Natural killer cell treated with Interleukin-12 subunit alpha and Interleukin-12 subunit beta and Interleukin-15 and Interleukin-18, amount 100 ng/mL, for 72 hours (primary cell): ENCODE results near the gene NPEPL1. TPM values are rescaled to one million over a fixed set of nuclear protein-coding genes. Genes with fewer than 3 reads are reported as not detected.
A peak's percentile ranks its signal among the peaks of the same experiment; 100 is the strongest.

Experiments used
- ATAC-seq, 2 donors: fragments of 150-1000 bp; cut with Tn5 transposase in 1 of 2; sonication (Bioruptor Pico), chemical (Tn5 transposase) in 1 of 2; 2 replicates each; pipeline ENCODE4 v1.10.0; 2021
- DNase-seq: peaks from one replicate; pipeline ENCODE4 v3.0.0; 2022; ENCODE audit warnings: low spot score
- H3K27ac Mint-ChIP-seq, 2 donors: 1 replicate in 1 of 2; 2 replicates in 1 of 2; pipeline ENCODE4 v1.8.0; 2022; ENCODE audit warnings: mixed read lengths in 2 of 2, mild to moderate bottlenecking in 1 of 2, moderate library complexity in 1 of 2
- H3K27me3 Mint-ChIP-seq, 2 donors: 1 replicate in 1 of 2; 2 replicates in 1 of 2; pipeline ENCODE4 v1.8.0; 2022; ENCODE audit warnings: mixed read lengths in 2 of 2
- H3K36me3 Mint-ChIP-seq: one replicate; pipeline ENCODE4 v1.8.0; 2022; ENCODE audit warnings: mixed read lengths
- H3K4me1 Mint-ChIP-seq, 2 donors: 1 replicate in 1 of 2; 2 replicates in 1 of 2; pipeline ENCODE4 v1.8.0; 2022; ENCODE audit warnings: low read depth in 2 of 2, mixed read lengths in 2 of 2, mild to moderate bottlenecking in 1 of 2
- H3K4me3 Mint-ChIP-seq: one replicate; pipeline ENCODE4 v1.8.0; 2022; ENCODE audit warnings: mixed read lengths
- H3K9me3 Mint-ChIP-seq: 2 replicates; pipeline ENCODE4 v1.8.0; 2022; ENCODE audit warnings: mixed read lengths
- total RNA-seq, 2 donors: library from RNA; stranded (reverse); gene quantifications; one replicate each; pipeline ENCODE4 v1.2.3, GENCODE V29; 2022

NPEPL1 gene
- total RNA-seq, 2 donors from 2014 or later = 23.6 to 30.4 TPM

GRCh38 chr20:58696411-58696961 is 3.9 kb downstream of the NPEPL1 start:
- ATAC-seq = no peak
- Mint-ChIP-seq H3K27ac (no peak overlapping the region), H3K4me3 (no peak overlapping the region), H3K9me3 (no peaks in the 10 kb centered on the region), H3K27me3 (no peaks in the 10 kb centered on the region), H3K4me1 (peaks cover 8 to 21% of the 10 kb centered on the region in 2 donors), H3K36me3 (no peaks in the 10 kb centered on the region)
- DNase-seq = no peak

DNA sequence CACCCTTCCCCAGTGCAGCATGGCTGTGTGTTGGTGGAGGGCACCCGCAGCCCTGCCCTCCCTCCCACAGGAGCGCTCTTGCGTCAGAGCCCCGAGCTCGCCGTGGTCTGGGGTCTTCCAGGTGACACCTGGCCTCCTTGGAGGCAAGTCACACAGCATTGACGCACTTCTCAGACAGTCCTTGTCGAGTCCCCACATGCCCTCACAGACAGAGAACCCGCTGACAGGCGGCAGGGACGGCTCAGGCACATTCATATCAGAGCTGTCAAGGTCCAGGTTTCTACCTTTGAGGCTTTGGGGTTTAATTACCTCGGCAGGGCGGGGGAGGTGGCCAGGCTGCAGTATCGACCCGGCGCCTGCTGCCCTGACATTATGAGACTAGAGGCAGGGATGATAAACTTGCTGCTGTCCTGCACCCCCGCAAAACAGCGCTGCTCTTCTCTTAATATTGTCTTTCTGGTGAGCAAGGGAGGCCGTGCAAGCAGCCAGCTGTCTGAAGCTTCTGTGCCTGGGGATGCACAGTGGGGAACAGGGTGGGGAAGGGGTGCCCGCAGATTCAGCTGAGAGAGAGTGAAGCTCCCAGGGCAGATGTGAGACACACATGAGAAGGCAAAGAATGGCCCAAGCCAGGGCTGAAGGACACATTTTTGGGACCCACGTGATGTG is 4.7 kb downstream of the NPEPL1 start:
- H3K4me1 Mint-ChIP-seq = peaks cover 8 to 18% of the 10 kb centered on the region in 2 donors
- DNase-seq (no peak), ATAC-seq (no peak)
- no peak overlapping the region for H3K27ac Mint-ChIP-seq
- H3K27me3 Mint-ChIP-seq = no peaks in the 10 kb centered on the region
- H3K4me3 Mint-ChIP-seq = no peak overlapping the region
- H3K9me3 Mint-ChIP-seq = no peaks in the 10 kb centered on the region
- no peaks in the 10 kb centered on the region for H3K36me3 Mint-ChIP-seq

GRCh38 chr20:58697867-58698703 is 5.5 kb downstream of the NPEPL1 start:
- Mint-ChIP-seq H3K27ac (no peak overlapping the region), H3K36me3 (no peaks in the 10 kb centered on the region), H3K4me1 (peaks cover 8 to 20% of the 10 kb centered on the region in 2 donors), H3K27me3 (no peaks in the 10 kb centered on the region), H3K9me3 (no peaks in the 10 kb centered on the region), H3K4me3 (no peak overlapping the region)
- DNase-seq (no peak), ATAC-seq (no peak)

DNA sequence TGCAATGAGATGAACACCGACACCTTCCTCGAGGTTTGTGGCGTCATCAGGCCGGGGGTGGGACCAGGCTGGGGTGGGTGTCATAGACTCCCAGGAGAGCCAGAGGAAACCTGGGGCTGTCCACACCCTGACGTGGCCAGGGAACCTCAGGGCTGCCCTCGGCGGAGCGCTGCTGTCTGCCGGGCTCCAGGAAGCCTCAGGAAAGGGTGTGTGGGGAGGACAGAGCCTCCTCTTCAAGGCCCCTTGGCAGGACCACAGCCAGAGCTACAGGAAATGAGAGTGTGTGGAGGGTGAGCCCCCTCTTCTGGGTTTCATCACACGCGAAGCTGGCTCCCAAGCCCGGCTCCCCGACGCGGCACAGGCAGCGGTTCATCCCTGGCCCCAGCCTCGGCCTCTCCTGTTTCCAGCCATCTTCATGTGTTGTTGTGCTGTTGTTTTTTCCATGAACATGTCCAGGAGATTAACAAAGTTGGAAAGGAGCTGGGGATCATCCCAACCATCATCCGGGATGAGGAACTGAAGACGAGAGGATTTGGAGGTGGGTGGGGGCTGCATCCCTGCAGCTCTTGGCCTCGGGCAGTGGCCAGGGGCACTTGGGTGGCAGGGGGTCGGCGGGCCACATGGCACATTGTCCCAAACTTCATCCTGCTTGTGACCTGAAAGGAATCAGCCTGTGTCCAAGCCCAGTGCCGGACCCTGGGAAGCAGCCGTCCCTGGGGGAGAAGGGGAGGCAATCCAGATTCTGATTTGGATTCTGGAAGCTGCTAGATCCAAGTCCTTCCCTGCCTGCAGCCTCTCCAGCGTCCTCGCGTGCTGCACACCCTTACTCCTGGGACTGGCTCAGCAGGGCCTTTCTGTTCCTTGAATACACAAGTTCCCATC is 6.4 kb downstream of the NPEPL1 start:
- peaks cover 8 to 17% of the 10 kb centered on the region in 2 donors for H3K4me1 Mint-ChIP-seq
- no peaks in the 10 kb centered on the region for H3K27me3 Mint-ChIP-seq
- H3K27ac Mint-ChIP-seq = peak overlapping the region in 1 of 2 donors; percentile 82
- no peak overlapping the region for H3K4me3 Mint-ChIP-seq
- no peaks in the 10 kb centered on the region for H3K9me3 Mint-ChIP-seq
- no peak for DNase-seq
- H3K36me3 Mint-ChIP-seq = no peaks in the 10 kb centered on the region
- no peak for ATAC-seq

DNA sequence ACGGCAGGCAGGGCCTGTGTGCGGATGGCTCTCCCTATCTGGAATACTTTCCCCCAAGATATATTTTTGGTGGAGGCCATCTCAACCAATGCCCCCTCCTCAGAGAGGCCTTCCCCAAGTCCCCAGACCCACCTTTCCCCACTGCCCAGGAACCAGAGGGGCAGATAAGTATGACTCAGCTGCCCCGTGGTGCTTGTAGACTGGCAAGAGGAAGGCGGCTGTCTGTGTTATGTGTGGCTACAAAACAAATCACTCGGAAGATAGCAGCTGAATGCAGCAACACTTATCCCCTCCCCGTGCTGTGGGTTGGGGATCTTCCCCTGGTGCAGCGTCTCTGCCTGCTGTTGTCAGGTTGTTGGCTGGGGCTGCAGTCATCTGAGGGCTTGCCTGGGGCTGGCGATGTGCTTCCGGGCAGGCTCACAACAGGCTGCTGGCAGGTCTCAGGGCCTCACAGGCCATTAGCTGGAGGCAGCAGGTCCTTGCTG is 7.1 kb downstream of the NPEPL1 start:
- Mint-ChIP-seq H3K27ac (peak overlapping the region; percentile 67 to 82), H3K4me1 (peaks cover 8 to 17% of the 10 kb centered on the region in 2 donors), H3K36me3 (no peaks in the 10 kb centered on the region), H3K4me3 (no peak overlapping the region), H3K9me3 (no peaks in the 10 kb centered on the region), H3K27me3 (no peaks in the 10 kb centered on the region)
- no peak for ATAC-seq
- DNase-seq = no peak

DNA sequence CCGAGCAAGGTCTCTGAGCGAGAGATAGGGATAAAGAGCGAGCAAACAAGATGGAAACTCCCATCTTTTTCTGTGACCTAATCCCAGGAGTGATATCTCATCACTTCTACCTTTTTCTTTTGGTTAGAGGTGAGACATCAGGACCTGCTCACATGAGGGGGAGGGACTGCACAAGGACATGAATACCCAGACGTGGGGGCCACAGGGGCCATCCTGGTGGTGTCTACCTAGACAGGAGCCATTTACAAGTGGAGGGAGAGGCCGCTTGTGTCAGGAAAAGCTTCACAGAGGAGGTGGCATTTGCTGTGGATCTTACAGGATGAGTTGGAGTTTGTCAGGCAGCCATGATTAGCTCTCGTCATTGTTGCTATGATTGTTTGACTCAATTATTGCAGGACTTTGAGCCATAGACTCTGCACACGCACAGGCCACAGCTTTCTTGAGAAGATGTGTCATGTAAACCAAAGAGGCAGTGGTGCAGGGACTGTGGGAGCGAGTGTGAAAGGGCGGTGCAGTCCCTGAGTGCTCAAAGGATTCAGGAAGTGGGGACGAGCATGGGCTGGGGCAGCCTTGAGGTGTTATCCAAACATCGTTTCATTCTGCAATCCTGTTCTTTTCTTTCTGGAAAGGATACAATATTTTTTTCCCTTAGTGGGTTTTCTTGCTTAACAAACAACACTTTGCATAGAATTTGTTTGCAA is 7.7 kb downstream of the NPEPL1 start:
- no peaks in the 10 kb centered on the region for H3K27me3 Mint-ChIP-seq
- ATAC-seq (peak; percentile 90 to 94), DNase-seq (peak; percentile 84)
- peak overlapping the region; percentile 45 for H3K4me3 Mint-ChIP-seq
- no peaks in the 10 kb centered on the region for H3K36me3 Mint-ChIP-seq
- H3K27ac Mint-ChIP-seq = peak overlapping the region; percentile 67 to 82
- no peaks in the 10 kb centered on the region for H3K9me3 Mint-ChIP-seq
- peaks cover 8 to 17% of the 10 kb centered on the region in 2 donors for H3K4me1 Mint-ChIP-seq

GRCh38 chr20:58700823-58701222 is 8.2 kb downstream of the NPEPL1 start:
- peak; percentile 7 to 63 for ATAC-seq
- Mint-ChIP-seq H3K27ac (peak overlapping the region; percentile 67 to 82), H3K36me3 (no peaks in the 10 kb centered on the region)

DNA sequence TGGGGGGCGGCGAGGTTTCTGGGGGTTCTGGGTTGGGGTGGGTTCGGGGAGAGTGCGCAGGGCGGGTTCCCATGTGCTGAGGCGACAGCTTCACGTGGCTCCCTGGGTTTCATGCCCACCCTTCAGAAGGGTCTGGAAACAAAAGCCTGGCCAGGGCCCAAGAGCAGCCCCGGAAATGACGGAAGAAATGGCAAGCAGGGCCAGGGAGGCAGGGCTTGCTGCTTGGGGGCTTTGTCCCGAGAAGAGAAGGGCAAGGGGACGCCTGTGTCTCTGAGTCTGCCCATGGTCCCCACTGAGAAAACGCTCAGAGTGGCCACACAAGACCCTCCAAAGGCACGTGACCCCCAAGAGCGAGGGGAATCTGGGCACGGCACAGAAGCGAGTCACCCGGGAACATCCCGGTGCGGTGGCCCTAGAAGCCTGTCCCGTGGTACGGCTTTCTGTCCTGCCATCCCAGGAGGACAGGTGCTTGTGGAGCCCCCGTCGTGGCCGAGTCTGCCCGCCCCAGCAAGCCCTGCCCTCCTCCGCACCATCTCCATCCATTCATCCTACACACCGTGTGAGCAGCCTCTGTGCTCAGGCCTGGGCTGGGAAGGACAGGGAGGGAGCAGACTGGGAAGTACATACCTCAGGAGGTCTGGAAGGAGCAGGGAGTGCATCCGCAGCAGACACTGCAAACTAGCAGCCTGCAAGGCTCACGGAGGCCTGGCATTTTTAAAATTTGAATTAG is 9.0 kb downstream of the NPEPL1 start:
- Mint-ChIP-seq H3K27me3 (no peaks in the 10 kb centered on the region), H3K9me3 (no peaks in the 10 kb centered on the region), H3K4me3 (no peak overlapping the region), H3K4me1 (peaks cover 8 to 17% of the 10 kb centered on the region in 2 donors), H3K36me3 (no peaks in the 10 kb centered on the region), H3K27ac (no peak overlapping the region)
- ATAC-seq (no peak), DNase-seq (no peak)

More at GRCh38 chr20:58700823-58701222, 8.2 kb downstream of the NPEPL1 start:
- Mint-ChIP-seq H3K27me3 (no peaks in the 10 kb centered on the region), H3K4me3 (no peak overlapping the region), H3K4me1 (peaks cover 8 to 17% of the 10 kb centered on the region in 2 donors), H3K9me3 (no peaks in the 10 kb centered on the region)
- DNase-seq = no peak

DNA sequence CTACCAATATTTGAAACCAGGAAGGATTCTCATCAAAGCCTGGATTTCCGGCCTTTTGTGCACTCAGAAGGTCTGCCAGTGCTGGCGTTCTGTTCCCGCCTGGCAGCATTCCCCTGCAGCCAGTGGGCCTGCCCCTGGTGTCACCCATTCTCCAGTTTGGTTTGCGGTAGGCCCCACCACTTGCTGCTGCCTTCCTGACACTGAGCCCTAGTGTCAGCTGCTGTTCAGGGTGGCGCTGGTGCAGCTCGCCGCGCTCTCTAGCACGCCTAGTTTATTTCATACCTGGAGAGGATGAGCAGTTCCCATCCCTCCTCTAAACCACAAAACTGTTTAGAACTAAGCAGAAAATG is 9.5 kb downstream of the NPEPL1 start:
- Mint-ChIP-seq H3K27ac (no peak overlapping the region), H3K27me3 (no peaks in the 10 kb centered on the region), H3K4me1 (peaks cover 8 to 17% of the 10 kb centered on the region in 2 donors), H3K9me3 (no peaks in the 10 kb centered on the region), H3K4me3 (no peak overlapping the region), H3K36me3 (no peaks in the 10 kb centered on the region)
- DNase-seq (no peak), ATAC-seq (no peak)

DNA sequence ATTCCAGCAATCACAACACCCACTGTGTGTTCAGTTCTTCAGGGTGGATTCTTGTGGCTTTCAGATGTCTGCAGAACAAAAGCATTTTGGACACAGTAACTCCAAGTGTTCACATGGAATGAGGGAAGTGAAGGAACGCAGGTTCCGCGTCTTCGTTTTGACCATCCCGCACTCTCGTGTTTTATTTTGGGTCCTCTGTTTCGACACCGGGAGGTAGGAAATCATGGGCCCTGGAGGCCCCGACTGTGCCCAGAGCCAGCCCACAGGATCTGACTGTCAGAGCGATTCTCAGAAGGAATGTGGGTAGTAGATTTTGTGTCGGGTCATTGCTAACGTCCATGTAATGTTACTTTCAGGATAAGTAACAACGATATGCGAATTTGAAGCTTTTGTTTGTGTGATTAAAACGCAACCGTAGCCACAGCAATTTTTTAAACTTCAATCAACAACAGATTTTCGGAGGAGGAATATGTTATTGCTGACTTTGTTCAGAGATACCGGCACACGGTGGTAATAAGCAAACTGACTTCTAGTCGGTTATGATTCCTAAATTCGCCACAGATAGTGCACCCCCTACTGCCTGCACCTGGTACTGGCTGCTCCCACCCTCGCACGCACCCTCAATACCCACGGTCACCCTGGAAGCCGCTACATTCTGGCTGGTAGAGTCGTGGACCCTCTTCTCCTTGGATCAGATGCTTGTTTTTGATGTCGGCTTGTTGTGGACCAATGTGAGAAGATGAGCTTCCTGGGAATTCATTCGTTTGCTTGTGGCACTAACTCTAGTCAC is 10.5 kb downstream of the NPEPL1 start:
- Mint-ChIP-seq H3K4me1 (peaks cover 8 to 14% of the 10 kb centered on the region in 2 donors), H3K4me3 (no peak overlapping the region), H3K27ac (no peak overlapping the region), H3K9me3 (no peaks in the 10 kb centered on the region), H3K36me3 (no peaks in the 10 kb centered on the region), H3K27me3 (no peaks in the 10 kb centered on the region)
- no peak for DNase-seq
- ATAC-seq = no peak

GRCh38 chr20:58703765-58704371 is 11.3 kb downstream of the NPEPL1 start:
- no peaks in the 10 kb centered on the region for H3K27me3 Mint-ChIP-seq
- no peaks in the 10 kb centered on the region for H3K9me3 Mint-ChIP-seq
- ATAC-seq (no peak), DNase-seq (no peak)
- H3K27ac Mint-ChIP-seq = no peak overlapping the region
- H3K4me3 Mint-ChIP-seq = no peak overlapping the region
- peaks cover 8 to 12% of the 10 kb centered on the region in 2 donors for H3K4me1 Mint-ChIP-seq
- H3K36me3 Mint-ChIP-seq = no peaks in the 10 kb centered on the region
